ENCODE measurements around the gene NSD1.

Gene NSD1

DNA sequence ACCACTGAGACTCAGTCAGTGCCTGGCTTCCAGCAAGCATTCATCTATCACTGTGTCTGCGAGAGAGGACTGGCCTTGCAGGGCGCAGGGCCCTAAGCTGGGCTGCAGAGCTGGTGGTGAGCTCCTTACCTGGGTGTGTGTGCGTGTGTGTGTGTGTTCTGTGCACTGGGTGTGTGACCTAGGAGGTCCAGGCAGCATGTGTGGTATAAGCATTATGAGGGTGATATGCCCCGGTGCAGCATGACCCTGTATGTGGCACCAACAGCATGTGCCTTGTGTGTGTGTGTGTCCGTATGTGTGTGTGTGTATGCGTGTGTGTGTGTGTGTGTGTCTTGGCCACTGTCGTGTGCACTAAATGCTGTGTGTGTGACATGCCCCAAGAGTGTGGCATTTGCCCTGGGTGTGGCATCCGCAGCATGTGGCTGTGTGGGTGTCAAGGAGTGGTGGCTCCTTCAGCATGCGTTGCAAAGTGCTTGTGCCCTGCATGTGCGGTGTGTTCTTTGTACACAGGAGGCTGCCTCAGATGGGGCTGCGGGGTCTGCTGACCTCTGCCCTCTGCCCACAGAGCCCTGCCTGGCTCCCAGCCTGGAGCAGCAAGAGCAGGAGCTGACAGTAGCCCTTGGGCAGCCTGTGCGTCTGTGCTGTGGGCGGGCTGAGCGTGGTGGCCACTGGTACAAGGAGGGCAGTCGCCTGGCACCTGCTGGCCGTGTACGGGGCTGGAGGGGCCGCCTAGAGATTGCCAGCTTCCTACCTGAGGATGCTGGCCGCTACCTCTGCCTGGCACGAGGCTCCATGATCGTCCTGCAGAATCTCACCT, 43.5 kb upstream of the NSD1 start:
- no peak for TF ChIP-seq POLR2AphosphoS5 (IDR thresholded peaks at IDR 0.05; ENCODE audit: low read depth)
- TF ChIP-seq SPI1 (IDR thresholded peaks at IDR 0.05; ENCODE audit: borderline replicate concordance, low read depth) = no peak
- TF ChIP-seq GABPA (IDR thresholded peaks at IDR 0.05; ENCODE audit: low read depth) = no peak
- TF ChIP-seq, protein P1, sequence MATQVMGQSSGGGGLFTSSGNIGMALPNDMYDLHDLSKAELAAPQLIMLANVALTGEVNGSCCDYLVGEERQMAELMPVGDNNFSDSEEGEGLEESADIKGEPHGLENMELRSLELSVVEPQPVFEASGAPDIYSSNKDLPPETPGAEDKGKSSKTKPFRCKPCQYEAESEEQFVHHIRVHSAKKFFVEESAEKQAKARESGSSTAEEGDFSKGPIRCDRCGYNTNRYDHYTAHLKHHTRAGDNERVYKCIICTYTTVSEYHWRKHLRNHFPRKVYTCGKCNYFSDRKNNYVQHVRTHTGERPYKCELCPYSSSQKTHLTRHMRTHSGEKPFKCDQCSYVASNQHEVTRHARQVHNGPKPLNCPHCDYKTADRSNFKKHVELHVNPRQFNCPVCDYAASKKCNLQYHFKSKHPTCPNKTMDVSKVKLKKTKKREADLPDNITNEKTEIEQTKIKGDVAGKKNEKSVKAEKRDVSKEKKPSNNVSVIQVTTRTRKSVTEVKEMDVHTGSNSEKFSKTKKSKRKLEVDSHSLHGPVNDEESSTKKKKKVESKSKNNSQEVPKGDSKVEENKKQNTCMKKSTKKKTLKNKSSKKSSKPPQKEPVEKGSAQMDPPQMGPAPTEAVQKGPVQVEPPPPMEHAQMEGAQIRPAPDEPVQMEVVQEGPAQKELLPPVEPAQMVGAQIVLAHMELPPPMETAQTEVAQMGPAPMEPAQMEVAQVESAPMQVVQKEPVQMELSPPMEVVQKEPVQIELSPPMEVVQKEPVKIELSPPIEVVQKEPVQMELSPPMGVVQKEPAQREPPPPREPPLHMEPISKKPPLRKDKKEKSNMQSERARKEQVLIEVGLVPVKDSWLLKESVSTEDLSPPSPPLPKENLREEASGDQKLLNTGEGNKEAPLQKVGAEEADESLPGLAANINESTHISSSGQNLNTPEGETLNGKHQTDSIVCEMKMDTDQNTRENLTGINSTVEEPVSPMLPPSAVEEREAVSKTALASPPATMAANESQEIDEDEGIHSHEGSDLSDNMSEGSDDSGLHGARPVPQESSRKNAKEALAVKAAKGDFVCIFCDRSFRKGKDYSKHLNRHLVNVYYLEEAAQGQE (IDR thresholded peaks at IDR 0.05; ENCODE audit: insufficient replicate concordance, low read depth) = no peak
- TF ChIP-seq, protein P2, sequence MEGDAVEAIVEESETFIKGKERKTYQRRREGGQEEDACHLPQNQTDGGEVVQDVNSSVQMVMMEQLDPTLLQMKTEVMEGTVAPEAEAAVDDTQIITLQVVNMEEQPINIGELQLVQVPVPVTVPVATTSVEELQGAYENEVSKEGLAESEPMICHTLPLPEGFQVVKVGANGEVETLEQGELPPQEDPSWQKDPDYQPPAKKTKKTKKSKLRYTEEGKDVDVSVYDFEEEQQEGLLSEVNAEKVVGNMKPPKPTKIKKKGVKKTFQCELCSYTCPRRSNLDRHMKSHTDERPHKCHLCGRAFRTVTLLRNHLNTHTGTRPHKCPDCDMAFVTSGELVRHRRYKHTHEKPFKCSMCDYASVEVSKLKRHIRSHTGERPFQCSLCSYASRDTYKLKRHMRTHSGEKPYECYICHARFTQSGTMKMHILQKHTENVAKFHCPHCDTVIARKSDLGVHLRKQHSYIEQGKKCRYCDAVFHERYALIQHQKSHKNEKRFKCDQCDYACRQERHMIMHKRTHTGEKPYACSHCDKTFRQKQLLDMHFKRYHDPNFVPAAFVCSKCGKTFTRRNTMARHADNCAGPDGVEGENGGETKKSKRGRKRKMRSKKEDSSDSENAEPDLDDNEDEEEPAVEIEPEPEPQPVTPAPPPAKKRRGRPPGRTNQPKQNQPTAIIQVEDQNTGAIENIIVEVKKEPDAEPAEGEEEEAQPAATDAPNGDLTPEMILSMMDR (IDR thresholded peaks at IDR 0.05; ENCODE audit: insufficient read depth, low read length) = no peak
- Histone ChIP-seq H3K27me3 (ENCODE audit: insufficient read depth, poor library complexity, severe bottlenecking) (peaks cover 13% of the 10 kb centered on the region), H3K4me3 (replicated peaks; ENCODE audit: insufficient read depth, low read length) (no peak overlapping the region), H3K27ac (replicated peaks) (no peak overlapping the region)
- no peak for DNase-seq (ENCODE audit: low read depth in 1 of 2, low spot score in 1 of 2)

DNA sequence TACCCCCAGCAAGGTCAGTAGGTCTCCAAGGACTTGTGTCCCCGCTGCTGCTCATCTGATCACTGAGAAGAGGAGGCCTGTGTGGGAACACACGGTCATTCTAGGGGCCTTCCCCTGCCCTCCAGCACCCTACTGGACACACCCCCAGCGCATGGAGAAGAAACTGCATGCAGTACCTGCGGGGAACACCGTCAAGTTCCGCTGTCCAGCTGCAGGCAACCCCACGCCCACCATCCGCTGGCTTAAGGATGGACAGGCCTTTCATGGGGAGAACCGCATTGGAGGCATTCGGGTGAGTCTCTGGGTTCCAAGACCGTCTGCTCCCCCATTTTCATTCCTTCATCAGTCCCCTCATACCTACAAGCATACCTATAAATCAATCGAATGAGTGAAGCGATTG, 42.8 kb upstream of the NSD1 start:
- no peak for TF ChIP-seq GABPA (IDR thresholded peaks at IDR 0.05; ENCODE audit: low read depth)
- TF ChIP-seq, protein P1 (IDR thresholded peaks at IDR 0.05; ENCODE audit: insufficient replicate concordance, low read depth) = no peak
- no peak for TF ChIP-seq SPI1 (IDR thresholded peaks at IDR 0.05; ENCODE audit: borderline replicate concordance, low read depth)
- TF ChIP-seq, protein P2 (IDR thresholded peaks at IDR 0.05; ENCODE audit: insufficient read depth, low read length) = no peak
- TF ChIP-seq POLR2AphosphoS5 (IDR thresholded peaks at IDR 0.05; ENCODE audit: low read depth) = no peak
- DNase-seq (ENCODE audit: low read depth in 1 of 2, low spot score in 1 of 2) = no peak
- Histone ChIP-seq H3K27ac (replicated peaks) (no peak overlapping the region), H3K4me3 (replicated peaks; ENCODE audit: insufficient read depth, low read length) (no peak overlapping the region), H3K27me3 (ENCODE audit: insufficient read depth, poor library complexity, severe bottlenecking) (peaks cover 13% of the 10 kb centered on the region)

DNA sequence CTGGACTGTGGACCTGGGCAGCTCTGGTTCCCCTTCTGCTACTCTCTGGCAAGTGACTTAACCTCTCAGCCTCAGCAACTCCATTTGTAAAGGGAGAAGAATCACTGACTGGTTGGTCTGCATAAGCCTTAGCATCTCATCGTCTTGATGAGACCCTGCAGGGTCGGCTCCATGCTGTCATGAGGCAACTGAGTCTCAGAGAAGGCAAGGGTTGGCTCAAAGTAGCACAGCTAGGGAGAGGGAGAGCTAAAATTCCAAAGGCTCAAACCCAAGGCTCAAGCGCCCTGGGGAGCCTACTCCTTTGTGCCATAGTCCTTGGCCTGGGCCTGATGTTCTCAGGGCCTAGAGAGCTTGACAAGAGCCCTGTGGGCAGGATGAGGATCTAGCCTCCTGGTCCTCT, 42.3 kb upstream of the NSD1 start:
- no peak for DNase-seq (ENCODE audit: low read depth in 1 of 2, low spot score in 1 of 2)
- H3K4me3 ChIP-seq (replicated peaks; ENCODE audit: insufficient read depth, low read length) = no peak overlapping the region
- H3K27me3 ChIP-seq (ENCODE audit: insufficient read depth, poor library complexity, severe bottlenecking) = peaks cover 13% of the 10 kb centered on the region
- no peak for TF ChIP-seq SPI1 (IDR thresholded peaks at IDR 0.05; ENCODE audit: borderline replicate concordance, low read depth)
- TF ChIP-seq GABPA (IDR thresholded peaks at IDR 0.05; ENCODE audit: low read depth) = no peak
- no peak for TF ChIP-seq POLR2AphosphoS5 (IDR thresholded peaks at IDR 0.05; ENCODE audit: low read depth)
- TF ChIP-seq, protein P2 (IDR thresholded peaks at IDR 0.05; ENCODE audit: insufficient read depth, low read length) = no peak
- TF ChIP-seq, protein P1 (IDR thresholded peaks at IDR 0.05; ENCODE audit: insufficient replicate concordance, low read depth) = no peak
- H3K27ac ChIP-seq (replicated peaks) = no peak overlapping the region
